Endothelial cell (in vitro differentiated cells): ENCODE measurements around the gene IGF2BP1. TPM values are rescaled to one million over a fixed set of nuclear protein-coding genes. Genes with fewer than 3 reads are reported as not detected.

Source experiments
- DNase-seq: peaks from one replicate; pipeline ENCODE4 v3.0.0; 2021; ENCODE audit warnings: low spot score
- H3K27ac Mint-ChIP-seq: one replicate; pipeline ENCODE4 v1.8.0; 2021; ENCODE audit warnings: mixed read lengths, inconsistent platforms; ENCODE audit not compliant: unreplicated experiment
- H3K27me3 Mint-ChIP-seq: one replicate; pipeline ENCODE4 v1.8.0; 2021; ENCODE audit warnings: mild to moderate bottlenecking, moderate library complexity, mixed read lengths, inconsistent platforms; ENCODE audit not compliant: unreplicated experiment
- H3K36me3 Mint-ChIP-seq: one replicate; pipeline ENCODE4 v1.8.0; 2021; ENCODE audit warnings: mild to moderate bottlenecking, low read depth, mixed read lengths, inconsistent platforms; ENCODE audit not compliant: unreplicated experiment
- H3K4me1 Mint-ChIP-seq: one replicate; pipeline ENCODE4 v1.8.0; 2021; ENCODE audit warnings: mild to moderate bottlenecking, mixed read lengths, inconsistent platforms; ENCODE audit not compliant: unreplicated experiment
- H3K4me3 Mint-ChIP-seq: one replicate; pipeline ENCODE4 v1.8.0; 2021; ENCODE audit warnings: mild to moderate bottlenecking, mixed read lengths, inconsistent platforms; ENCODE audit not compliant: unreplicated experiment
- H3K9me3 Mint-ChIP-seq: one replicate; pipeline ENCODE4 v1.8.0; 2021; ENCODE audit warnings: mixed read lengths, inconsistent platforms; ENCODE audit not compliant: unreplicated experiment
- CTCF ChIP-seq: fragments of 200-600 bp; sonication (generic); IDR thresholded peaks from one replicate; pipeline ENCODE4 v1.5.0; 2021; ENCODE audit warnings: antibody characterized with exemption; ENCODE audit not compliant: unreplicated experiment
- total RNA-seq: library from RNA; stranded (reverse); fragmentation: NEBNext Ultra II Directional; extraction: Animal tissue kit (Norgen Biotek cat#: 25700); gene quantifications from one replicate; pipeline ENCODE4 v1.2.1, GENCODE V29; 2021; ENCODE audit not compliant: unreplicated experiment

The IGF2BP1 gene
- total RNA-seq, 1 donor from 2014 or later, result 298 TPM

GRCh38 chr17:49028271-49028670 lies 31.1 kb downstream of the IGF2BP1 start:
- no peak for DNase-seq
- H3K27ac Mint-ChIP-seq, result no peak overlapping the region

GRCh38 chr17:49029801-49030200 lies 32.6 kb downstream of the IGF2BP1 start:
- Mint-ChIP-seq H3K27me3 (peaks cover 5% of the 10 kb centered on the region), H3K27ac (peak overlapping the region; percentile 59), H3K4me1 (peaks cover 37% of the 10 kb centered on the region), H3K9me3 (no peaks in the 10 kb centered on the region), H3K4me3 (no peak overlapping the region), H3K36me3 (peaks cover 56% of the 10 kb centered on the region)
- TF ChIP-seq CTCF, result no peak
- DNase-seq, result no peak

More at GRCh38 chr17:49028271-49028670, 31.1 kb downstream of the IGF2BP1 start:
- TF ChIP-seq CTCF, result no peak
- Mint-ChIP-seq H3K9me3 (no peaks in the 10 kb centered on the region), H3K27me3 (peaks cover 8% of the 10 kb centered on the region), H3K4me3 (no peak overlapping the region), H3K36me3 (peaks cover 59% of the 10 kb centered on the region), H3K4me1 (peaks cover 41% of the 10 kb centered on the region)

DNA sequence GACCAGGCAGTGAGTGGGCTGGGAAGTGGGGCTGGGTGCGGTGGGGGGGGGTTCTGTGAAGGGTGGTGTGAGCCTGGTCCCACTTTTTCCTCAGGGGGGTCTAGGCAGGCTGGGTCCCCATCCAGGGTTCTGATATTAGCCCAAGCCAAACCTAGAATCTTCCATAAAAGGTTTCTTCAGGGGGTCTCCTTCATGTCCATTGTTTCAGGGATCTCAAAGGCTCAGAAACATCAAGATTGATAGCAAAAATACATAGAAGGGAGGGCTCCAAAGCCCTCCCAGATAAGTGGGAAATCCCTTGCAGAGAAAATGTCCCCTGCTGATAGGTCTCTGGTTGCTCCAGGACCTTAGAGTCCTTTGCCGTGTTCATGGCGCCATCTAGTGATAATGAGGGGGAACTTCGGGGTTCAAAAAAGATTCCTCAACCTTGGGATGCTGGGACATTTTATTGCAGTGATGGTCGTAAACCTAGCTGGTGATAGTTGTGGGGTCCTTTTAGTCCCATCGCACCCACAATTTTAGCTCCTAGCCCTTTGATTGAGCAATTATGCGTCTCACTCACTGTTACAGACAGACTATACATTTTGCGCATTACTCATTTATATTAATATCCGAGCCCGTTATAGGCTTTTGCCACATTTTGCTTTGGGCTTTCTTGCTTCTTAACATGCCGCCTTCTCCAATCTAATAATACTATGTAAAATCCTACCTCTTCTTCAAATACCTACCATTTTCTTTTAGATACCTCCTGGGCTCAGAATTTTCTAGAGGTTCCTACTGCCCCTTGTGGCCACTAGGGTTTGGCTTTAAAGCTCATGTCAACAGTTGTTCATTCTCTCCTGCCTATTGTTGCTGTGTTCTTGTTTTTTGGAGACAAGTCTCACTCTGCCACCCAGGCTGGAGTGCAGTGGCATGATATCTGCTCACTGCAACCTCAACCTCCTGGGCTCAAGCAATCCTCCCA lies 35.1 kb downstream of the IGF2BP1 start:
- Mint-ChIP-seq H3K9me3 (no peaks in the 10 kb centered on the region), H3K4me1 (peaks cover 29% of the 10 kb centered on the region), H3K4me3 (peak overlapping the region; percentile 43), H3K36me3 (peaks cover 43% of the 10 kb centered on the region), H3K27me3 (peaks cover 4% of the 10 kb centered on the region), H3K27ac (peak overlapping the region; percentile 3)
- TF ChIP-seq CTCF, result peak; percentile 77
- DNase-seq, result peak; percentile 61

DNA sequence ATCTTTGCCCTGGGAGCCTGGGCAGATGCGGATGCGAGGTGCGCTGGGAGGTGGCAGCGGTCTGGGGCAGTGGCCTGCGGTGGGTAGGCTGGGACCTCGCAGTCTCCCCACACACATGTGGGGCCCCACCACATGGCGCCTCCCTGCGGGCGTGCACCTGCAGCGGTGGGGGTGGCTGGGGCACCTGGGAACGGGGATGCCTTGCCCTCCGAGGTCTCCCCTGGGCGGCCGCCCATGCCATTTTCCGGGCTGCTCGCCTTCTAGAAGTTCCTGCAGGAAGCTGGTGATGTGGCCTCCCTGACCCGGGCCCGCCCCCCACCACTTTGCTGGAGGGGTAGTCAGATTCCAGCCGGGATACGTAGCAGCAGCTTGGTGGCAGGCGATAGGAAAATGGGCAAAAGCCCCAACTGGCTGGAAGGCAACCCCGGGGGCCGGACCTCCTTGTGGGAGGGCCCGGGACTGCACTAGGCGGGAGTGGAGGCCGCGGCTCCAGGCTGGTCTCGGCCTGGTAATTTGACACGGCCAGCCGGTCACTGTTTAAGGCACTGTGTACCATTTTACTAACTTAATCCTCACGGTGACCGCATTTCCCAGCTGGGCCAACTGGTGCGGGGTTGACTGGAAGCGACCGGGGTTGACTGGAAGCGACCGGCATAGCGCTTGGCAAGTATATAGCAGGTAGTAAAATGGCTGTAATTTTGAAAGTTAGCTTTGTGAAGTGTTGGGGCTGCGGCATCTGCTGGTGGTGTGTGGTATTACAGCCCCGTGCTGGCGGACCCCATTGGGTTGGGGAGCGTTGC lies 38.5 kb downstream of the IGF2BP1 start:
- H3K4me3 Mint-ChIP-seq, result peak overlapping the region; percentile 87

More for the DNA sequence above, 38.5 kb downstream of the IGF2BP1 start:
- peaks cover 34% of the 10 kb centered on the region for H3K36me3 Mint-ChIP-seq
- no peaks in the 10 kb centered on the region for H3K9me3 Mint-ChIP-seq
- DNase-seq, result peak; percentile 70
- TF ChIP-seq CTCF, result peak; percentile 97
- H3K27me3 Mint-ChIP-seq, result peaks cover 4% of the 10 kb centered on the region
- peak overlapping the region; percentile 76 for H3K27ac Mint-ChIP-seq
- peaks cover 15% of the 10 kb centered on the region for H3K4me1 Mint-ChIP-seq
